Measurements from ENCODE around the gene SHISA8.

SHISA8 gene

DNA sequence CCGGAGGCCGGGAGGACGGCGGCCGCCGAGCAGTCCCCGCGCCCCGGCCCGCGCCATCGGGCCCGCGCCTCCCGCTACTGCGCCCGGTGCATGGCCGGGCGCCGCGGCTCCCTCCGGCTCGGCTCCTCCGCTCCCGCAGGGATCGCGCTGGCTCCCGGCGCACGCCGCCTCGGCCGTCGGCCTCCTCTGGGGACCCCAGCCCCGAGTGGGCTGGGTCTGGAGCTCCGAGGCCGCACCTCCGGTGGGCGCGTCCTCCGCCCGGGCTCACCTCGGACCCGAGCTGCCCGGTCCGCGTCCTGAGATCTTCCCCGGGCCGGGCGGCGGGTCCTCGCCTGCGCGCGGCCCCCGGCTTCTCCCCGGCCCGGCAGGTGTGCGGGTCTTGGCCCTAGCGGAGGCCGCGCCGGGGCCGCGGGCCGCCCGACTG, 251 bp downstream of the SHISA8 start:
- DNase-seq (ENCODE audit: low spot score) = no peak
- TF ChIP-seq, protein P1, sequence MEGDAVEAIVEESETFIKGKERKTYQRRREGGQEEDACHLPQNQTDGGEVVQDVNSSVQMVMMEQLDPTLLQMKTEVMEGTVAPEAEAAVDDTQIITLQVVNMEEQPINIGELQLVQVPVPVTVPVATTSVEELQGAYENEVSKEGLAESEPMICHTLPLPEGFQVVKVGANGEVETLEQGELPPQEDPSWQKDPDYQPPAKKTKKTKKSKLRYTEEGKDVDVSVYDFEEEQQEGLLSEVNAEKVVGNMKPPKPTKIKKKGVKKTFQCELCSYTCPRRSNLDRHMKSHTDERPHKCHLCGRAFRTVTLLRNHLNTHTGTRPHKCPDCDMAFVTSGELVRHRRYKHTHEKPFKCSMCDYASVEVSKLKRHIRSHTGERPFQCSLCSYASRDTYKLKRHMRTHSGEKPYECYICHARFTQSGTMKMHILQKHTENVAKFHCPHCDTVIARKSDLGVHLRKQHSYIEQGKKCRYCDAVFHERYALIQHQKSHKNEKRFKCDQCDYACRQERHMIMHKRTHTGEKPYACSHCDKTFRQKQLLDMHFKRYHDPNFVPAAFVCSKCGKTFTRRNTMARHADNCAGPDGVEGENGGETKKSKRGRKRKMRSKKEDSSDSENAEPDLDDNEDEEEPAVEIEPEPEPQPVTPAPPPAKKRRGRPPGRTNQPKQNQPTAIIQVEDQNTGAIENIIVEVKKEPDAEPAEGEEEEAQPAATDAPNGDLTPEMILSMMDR (IDR thresholded peaks at IDR 0.05; ENCODE audit: borderline replicate concordance, control extremely low read depth, extremely low read depth, insufficient read depth, missing control alignments) = no peak
- in situ Hi-C loops (cut with MboI; ENCODE audit: low sequenced_read_pairs, unreplicated experiment) = no loop called here

DNA sequence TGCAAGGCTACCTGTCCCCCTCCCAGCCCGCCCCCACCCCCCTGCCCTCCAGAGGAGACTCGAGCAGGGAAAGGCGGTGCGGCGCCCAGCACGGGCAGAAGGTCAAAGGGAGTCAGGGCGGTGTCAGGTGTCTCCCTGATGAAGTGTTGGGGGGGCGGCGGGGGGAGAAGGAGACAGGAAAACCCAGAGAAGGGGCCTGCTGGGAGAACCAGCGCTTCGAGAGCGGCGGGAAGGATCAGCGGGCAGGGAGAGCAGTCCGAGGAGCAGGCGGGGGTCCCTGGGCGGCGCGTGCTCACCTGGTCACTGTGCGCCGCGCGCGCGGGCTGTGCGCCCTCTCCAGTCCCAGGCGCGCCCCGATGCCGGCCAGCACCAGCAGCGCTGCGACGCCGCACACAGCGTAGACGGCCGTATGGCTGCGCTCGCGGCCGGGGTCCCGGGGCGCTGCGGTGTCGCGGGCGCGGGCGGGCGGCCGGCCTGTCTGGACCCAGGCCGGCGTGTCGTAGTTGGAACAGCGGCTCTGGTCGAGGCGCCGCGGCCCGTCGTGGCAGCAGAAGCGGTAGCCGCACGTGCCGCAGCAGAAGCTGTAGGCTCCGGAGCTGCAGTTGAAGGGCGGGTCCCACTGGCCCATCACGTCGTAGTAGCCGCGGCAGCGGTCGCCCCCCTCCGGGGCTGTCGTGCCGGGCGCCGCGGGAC, 886 bp downstream of the SHISA8 start:
- TF ChIP-seq, protein P1 (IDR thresholded peaks at IDR 0.05; ENCODE audit: borderline replicate concordance, control extremely low read depth, extremely low read depth, insufficient read depth, missing control alignments) = no peak
- DNase-seq (ENCODE audit: low spot score) = no peak
- in situ Hi-C loops (cut with MboI; ENCODE audit: low sequenced_read_pairs, unreplicated experiment) = no loop called here

DNA sequence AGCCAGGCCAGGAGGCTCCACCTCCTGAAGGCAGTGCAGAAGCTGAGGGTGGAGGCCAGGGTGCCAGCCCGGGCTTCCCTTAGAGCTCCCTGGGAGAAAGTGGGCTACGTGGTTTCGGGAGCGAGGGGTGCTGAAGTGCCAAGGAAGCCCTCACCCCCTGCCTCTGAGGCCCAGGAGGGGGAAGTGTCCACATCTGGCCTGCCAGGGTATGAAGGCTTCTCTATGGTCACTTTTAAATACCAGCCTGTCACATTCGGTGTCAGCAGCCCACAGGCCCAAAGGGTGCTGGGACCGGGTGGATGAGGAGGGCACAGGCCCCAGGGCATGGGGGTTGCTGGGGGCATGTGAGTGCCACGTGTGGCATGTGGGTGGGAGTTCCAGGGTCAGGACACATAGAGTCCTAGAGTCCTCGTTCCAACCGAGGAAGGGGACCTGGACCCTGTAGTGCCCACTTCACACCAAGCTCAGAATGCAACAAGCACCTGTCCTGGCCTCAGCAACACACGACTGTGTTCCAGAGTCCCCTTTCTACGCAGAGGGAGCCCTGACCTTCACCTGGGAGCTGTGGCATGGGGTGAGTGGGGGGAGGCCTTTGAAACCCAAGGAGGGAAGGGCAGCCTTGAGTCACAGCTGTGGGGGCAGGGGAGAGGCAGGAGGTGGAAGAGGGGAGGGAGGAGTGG, 1.7 kb downstream of the SHISA8 start:
- TF ChIP-seq, protein P1 (IDR thresholded peaks at IDR 0.05; ENCODE audit: borderline replicate concordance, control extremely low read depth, extremely low read depth, insufficient read depth, missing control alignments) = no peak
- DNase-seq (ENCODE audit: low spot score) = no peak
- in situ Hi-C loops (cut with MboI; ENCODE audit: low sequenced_read_pairs, unreplicated experiment) = no loop called here

DNA sequence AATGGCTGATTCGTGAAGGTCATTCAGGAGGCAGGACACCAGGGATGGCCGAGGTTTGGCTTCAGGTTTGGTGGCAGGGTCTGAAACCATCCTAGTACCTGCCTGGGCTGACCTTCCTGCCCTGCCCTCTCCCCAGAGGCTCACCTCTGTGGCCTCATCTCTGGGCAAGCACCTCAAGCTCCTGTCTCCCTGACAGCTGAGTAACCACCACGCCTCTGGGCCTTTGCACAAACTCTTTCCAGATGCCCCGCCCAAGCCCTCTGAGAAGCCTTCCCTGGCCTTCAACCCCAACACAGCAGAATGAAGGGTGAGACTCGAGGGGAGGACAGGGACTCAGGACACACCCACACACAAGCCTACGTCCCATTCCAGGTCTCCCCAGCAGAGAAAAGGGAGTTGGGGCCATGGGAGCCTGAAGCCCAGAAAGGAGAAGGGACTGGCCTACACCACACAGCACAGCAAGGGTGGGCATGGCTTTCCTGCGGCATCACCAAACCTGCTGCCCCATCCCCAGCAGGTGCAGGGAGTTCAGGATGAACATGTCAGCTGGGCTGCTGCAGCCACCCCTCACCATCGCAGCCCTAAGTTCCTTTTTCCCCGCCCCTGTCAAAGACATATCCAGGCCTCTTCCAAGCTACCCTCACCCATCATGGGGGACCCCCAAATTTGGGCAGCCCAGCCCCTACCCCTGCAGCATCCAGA, 2.4 kb downstream of the SHISA8 start:
- in situ Hi-C loops (cut with MboI; ENCODE audit: low sequenced_read_pairs, unreplicated experiment) = no loop called here
- TF ChIP-seq, protein P1 (IDR thresholded peaks at IDR 0.05; ENCODE audit: borderline replicate concordance, control extremely low read depth, extremely low read depth, insufficient read depth, missing control alignments) = no peak
- no peak for DNase-seq (ENCODE audit: low spot score)

DNA sequence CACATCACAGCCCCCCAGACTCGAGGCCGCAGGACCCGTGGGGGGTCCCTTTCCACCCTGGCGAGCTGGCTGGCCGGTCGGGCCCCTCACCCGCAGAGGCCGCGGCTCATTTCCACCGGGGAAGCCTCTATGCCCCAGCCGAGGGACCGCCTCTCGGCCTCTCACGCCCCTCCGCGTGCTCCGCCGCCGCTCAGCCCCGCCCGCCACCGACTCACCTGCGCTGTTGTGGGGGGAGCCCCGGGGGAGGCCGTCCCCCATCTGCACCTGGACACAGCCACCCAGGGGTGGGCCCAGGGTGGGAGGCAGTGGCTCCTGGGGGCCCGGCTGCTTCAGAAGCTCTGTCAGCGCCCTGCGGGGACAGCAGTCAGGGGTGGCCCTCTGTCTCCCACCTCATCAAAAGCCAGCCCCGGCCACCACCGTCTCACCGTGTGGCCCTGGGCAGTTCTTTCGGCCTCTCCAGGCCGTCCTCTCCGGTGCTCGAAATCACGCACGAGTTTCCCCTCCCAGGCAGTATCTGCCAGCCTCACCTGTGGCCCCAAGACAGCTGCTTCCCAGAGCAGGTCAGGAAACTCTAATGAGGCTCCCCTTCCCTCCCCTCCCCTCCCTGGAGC, 3.8 kb downstream of the SHISA8 start:
- TF ChIP-seq, protein P1 (IDR thresholded peaks at IDR 0.05; ENCODE audit: borderline replicate concordance, control extremely low read depth, extremely low read depth, insufficient read depth, missing control alignments) = no peak

More for the DNA sequence above, 3.8 kb downstream of the SHISA8 start:
- in situ Hi-C loops (cut with MboI; ENCODE audit: low sequenced_read_pairs, unreplicated experiment) = no loop called here
- no peak for DNase-seq (ENCODE audit: low spot score)

Measured in GM13976 (cell line).